DND-41 (cell line): ENCODE data around the gene CCN2.

Experiments used
- ATAC-seq: fragments of 200-7000 bp; cut with Tn5 transposase; 3 replicates; pipeline ENCODE4 v1.9.1; 2021; ENCODE audit warnings: low read depth; ENCODE audit not compliant: insufficient read depth
- DNase-seq: peaks from one replicate; pipeline ENCODE4 v3.0.0-alpha.2; 2020
- H2AFZ ChIP-seq: 2 replicates; pipeline ENCODE4 v1.6.0; 2012; ENCODE audit warnings: low read depth, low read length
- H3K27ac ChIP-seq: 2 replicates; pipeline ENCODE4 v1.5.1; 2012; ENCODE audit warnings: low read length, inconsistent platforms
- H3K27me3 ChIP-seq: fragments of 200-600 bp; sonication (generic); 2 replicates; pipeline ENCODE4 v1.6.0; 2012; ENCODE audit warnings: low read length, mild to moderate bottlenecking, inconsistent platforms; ENCODE audit not compliant: insufficient read depth, poor library complexity
- H3K36me3 ChIP-seq: 2 replicates; pipeline ENCODE4 v1.5.1; 2012; ENCODE audit warnings: low read length, inconsistent platforms; ENCODE audit not compliant: insufficient read depth
- H3K4me1 ChIP-seq: 2 replicates; pipeline ENCODE4 v1.5.1; 2012; ENCODE audit warnings: mild to moderate bottlenecking, low read length; ENCODE audit not compliant: insufficient read depth
- H3K4me2 ChIP-seq: 2 replicates; pipeline ENCODE4 v1.6.0; 2012; ENCODE audit warnings: mild to moderate bottlenecking, moderate library complexity, low read length, inconsistent platforms; ENCODE audit not compliant: insufficient read depth
- H3K4me3 ChIP-seq, 2 experiments: fragments of 200-600 bp in 1 of 2; shearing (Covaris generic) in 1 of 2; 2 replicates each; pipeline ENCODE4 v1.5.1; 2012 to 2016; ENCODE audit warnings: inconsistent platforms in 2 of 2, low read length in 2 of 2, mild to moderate bottlenecking in 2 of 2, low read depth in 1 of 2, moderate library complexity in 1 of 2
- H3K79me2 ChIP-seq: 2 replicates; pipeline ENCODE4 v1.6.0; 2012; ENCODE audit warnings: low read length, inconsistent platforms; ENCODE audit not compliant: insufficient read depth
- H3K9ac ChIP-seq: 2 replicates; pipeline ENCODE4 v1.6.0; 2012; ENCODE audit warnings: low read depth, mild to moderate bottlenecking, inconsistent platforms, low read length, moderate library complexity
- H3K9me3 ChIP-seq: 2 replicates; pipeline ENCODE4 v1.5.1; 2012; ENCODE audit warnings: low read length, moderate library complexity, mild to moderate bottlenecking, inconsistent platforms; ENCODE audit not compliant: insufficient read depth, severe bottlenecking
- H4K20me1 ChIP-seq: 2 replicates; pipeline ENCODE4 v1.6.0; 2012; ENCODE audit warnings: low read length; ENCODE audit not compliant: insufficient read depth
- EZH2 ChIP-seq: IDR thresholded peaks from 3 replicates; pipeline ENCODE4 v1.6.1; 2012; ENCODE audit warnings: borderline replicate concordance, low read depth, mild to moderate bottlenecking, moderate library complexity, low read length, inconsistent platforms; ENCODE audit not compliant: severe bottlenecking
- TF ChIP-seq, protein P1 (sequence below): IDR thresholded peaks from 2 replicates; pipeline ENCODE4 v1.5.1; 2012; ENCODE audit warnings: borderline replicate concordance, low read length, moderate library complexity, mild to moderate bottlenecking; ENCODE audit not compliant: poor library complexity, severe bottlenecking; ENCODE audit errors: extremely low read depth

CCN2 gene

DNA sequence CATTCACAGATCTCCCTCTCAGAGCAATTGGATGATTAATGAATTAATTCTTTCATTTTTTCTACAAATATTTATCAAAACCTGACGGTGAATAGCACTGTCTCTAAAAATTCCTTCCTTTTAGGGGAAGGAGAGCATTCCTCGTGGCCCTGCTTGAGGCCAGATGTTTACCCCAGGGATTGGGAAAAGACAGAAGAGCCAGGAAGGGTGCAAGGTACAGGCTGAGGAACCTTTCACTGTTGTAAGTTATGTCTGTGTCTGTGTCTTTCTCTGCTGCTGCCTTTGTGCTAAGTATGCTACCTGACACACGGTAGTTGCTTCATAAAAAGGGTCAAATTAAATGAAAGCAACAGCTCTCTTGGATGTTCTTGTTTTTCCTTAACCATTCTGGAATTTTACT lies 27.4 kb upstream of the CCN2 start:
- TF ChIP-seq EZH2 = no peak
- TF ChIP-seq, protein P1, sequence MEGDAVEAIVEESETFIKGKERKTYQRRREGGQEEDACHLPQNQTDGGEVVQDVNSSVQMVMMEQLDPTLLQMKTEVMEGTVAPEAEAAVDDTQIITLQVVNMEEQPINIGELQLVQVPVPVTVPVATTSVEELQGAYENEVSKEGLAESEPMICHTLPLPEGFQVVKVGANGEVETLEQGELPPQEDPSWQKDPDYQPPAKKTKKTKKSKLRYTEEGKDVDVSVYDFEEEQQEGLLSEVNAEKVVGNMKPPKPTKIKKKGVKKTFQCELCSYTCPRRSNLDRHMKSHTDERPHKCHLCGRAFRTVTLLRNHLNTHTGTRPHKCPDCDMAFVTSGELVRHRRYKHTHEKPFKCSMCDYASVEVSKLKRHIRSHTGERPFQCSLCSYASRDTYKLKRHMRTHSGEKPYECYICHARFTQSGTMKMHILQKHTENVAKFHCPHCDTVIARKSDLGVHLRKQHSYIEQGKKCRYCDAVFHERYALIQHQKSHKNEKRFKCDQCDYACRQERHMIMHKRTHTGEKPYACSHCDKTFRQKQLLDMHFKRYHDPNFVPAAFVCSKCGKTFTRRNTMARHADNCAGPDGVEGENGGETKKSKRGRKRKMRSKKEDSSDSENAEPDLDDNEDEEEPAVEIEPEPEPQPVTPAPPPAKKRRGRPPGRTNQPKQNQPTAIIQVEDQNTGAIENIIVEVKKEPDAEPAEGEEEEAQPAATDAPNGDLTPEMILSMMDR = no peak
- Histone ChIP-seq H4K20me1 (no peaks in the 10 kb centered on the region), H3K9me3 (no peaks in the 10 kb centered on the region), H3K4me2 (no peak overlapping the region), H3K4me3 (no peak overlapping the region), H2AFZ (no peak overlapping the region), H3K27me3 (no peaks in the 10 kb centered on the region), H3K79me2 (no peaks in the 10 kb centered on the region), H3K36me3 (no peaks in the 10 kb centered on the region), H3K9ac (no peak overlapping the region), H3K27ac (no peak overlapping the region), H3K4me1 (no peaks in the 10 kb centered on the region)
- DNase-seq (no peak), ATAC-seq (no peak)

DNA sequence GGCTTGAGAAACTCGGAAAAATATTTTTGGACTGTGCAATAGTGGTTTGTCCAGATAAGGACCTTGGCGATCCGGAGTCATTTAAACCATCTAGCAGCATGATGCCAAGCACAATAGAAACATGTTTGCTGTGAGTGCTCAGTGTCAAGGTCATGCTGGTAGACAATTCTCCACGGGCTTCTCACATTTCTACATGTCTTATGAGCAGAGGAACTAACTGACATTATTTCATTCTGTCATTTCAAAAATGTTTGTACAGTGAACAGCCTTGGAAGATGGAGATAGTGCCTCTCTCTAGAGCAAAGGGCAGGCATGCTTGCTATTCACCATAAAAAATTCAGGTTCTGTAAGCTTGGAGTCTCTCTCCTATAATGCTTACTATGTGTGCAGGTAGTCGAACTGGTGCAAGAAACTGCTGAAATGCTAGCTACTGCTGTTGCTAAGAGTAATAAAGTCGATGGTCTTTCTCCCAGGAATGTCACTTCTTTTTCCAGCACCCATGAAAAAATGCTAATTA lies 25.4 kb upstream of the CCN2 start:
- DNase-seq (no peak), ATAC-seq (no peak)
- Histone ChIP-seq H3K27me3 (no peaks in the 10 kb centered on the region), H3K4me2 (no peak overlapping the region), H3K79me2 (no peaks in the 10 kb centered on the region), H3K27ac (no peak overlapping the region), H3K4me1 (no peaks in the 10 kb centered on the region), H2AFZ (no peak overlapping the region), H3K9ac (no peak overlapping the region), H4K20me1 (no peaks in the 10 kb centered on the region), H3K4me3 (no peak overlapping the region), H3K36me3 (no peaks in the 10 kb centered on the region), H3K9me3 (no peaks in the 10 kb centered on the region)
- TF ChIP-seq, protein P1 = no peak
- no peak for TF ChIP-seq EZH2

DNA sequence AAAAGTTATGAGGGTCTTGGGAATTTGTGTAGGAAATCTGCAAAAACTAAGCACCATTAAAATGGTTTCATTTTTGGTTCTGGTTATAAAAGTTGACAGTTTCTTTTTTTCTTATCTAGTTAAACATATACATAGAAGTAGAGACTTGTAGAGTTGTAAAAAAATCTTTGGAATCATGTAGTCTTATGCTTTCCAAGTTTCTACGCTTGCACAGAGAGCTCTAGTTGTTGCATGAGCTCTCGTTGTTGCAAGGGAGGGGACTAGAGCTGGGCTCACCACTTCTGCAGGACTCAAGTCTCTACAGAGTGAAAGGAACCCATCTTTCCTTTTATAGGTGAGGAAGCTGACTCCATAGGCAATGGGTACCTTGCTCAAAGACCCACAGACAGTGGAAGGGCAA lies 21.6 kb upstream of the CCN2 start:
- Histone ChIP-seq H3K4me3 (no peak overlapping the region), H3K27me3 (no peaks in the 10 kb centered on the region), H4K20me1 (no peaks in the 10 kb centered on the region), H3K4me2 (no peak overlapping the region), H2AFZ (no peak overlapping the region), H3K9ac (no peak overlapping the region), H3K9me3 (no peaks in the 10 kb centered on the region), H3K79me2 (no peaks in the 10 kb centered on the region), H3K27ac (no peak overlapping the region), H3K36me3 (no peaks in the 10 kb centered on the region), H3K4me1 (no peaks in the 10 kb centered on the region)
- ATAC-seq (no peak), DNase-seq (no peak)
- no peak for TF ChIP-seq EZH2
- TF ChIP-seq, protein P1 = no peak
